GM19455 (cell line): ENCODE measurements around the gene TMEM18.

Source experiments
- ATAC-seq: cut with Tn5 transposase; IDR thresholded peaks from one replicate; pipeline ENCODE4 v1.9.1; 2021; ENCODE audit not compliant: unreplicated experiment

The TMEM18 gene

GRCh38 chr2:636641-637405 lies 40.4 kb downstream of the TMEM18 start:
- no peak for ATAC-seq

DNA sequence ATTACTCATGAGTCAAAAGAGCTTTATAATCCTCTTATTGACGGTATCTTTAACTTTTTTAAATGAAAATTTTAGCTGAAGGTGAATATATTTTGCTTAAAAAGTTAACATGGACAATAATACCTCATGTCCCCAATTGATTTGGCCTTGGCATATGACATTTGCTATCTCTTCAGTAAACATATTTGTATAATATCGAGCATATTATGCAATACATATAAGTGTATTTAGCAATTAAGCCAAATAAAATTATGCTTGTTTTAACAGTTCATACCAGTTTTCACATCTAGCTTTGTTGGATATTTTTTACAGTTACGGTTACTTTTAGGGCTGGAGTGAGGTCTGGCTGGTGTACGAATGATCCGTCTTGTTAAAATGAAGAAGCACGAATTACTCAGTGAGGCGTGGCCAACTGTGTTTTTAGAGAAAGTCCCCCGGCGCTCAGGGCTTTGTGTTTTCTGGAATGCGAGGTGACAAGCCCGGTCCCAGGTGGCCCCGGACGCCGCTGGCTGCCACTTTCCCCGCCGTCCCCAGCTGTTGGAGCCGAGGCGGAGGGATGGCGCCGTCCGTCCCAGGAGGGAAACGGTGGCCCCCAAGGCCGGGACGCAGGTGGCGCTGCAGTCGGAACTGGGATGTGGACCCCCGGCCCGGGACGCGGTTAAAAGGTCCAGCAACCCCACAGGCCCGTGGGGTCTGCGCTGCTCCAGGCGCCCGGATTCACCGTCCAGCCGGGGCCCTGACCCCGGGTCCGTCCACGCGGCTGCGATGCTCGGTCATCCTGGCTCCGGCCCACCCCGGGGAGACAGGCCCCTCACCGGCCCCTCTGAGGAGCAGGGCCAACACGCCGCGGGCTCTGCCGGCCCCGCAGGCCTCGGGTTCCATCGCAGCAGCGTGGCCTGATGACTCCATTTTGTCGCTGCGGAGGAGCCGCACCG lies 41.3 kb downstream of the TMEM18 start:
- ATAC-seq = no peak

GRCh38 chr2:634636-635388 lies 42.4 kb downstream of the TMEM18 start:
- ATAC-seq = no peak

DNA sequence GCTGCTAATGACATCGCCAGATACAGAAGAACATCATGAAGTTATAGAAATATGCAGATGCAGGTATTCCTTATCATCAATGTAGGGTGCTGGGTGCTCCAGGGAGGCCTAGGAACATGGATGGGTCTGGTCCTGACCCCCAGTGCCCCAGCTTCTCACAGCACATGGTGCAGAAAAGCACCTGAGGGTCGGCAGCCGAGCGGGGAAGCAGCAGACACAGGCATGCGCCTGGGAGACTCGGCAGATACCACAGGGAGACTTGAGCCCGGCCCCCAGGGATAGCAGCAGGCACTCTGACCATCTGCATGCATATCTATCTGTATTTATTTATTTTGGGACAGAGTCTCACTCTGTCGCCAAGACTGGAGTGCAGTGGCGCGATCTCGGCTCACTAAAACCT lies 43.2 kb downstream of the TMEM18 start:
- ATAC-seq = no peak

GRCh38 chr2:633371-633770 lies 43.8 kb downstream of the TMEM18 start:
- ATAC-seq = no peak

- ATAC-seq = no peak
Observed at GRCh38 chr2:632471-632870, 44.7 kb downstream of the TMEM18 start.

- ATAC-seq = no peak
Observed at GRCh38 chr2:631741-632140, 45.5 kb downstream of the TMEM18 start.

DNA sequence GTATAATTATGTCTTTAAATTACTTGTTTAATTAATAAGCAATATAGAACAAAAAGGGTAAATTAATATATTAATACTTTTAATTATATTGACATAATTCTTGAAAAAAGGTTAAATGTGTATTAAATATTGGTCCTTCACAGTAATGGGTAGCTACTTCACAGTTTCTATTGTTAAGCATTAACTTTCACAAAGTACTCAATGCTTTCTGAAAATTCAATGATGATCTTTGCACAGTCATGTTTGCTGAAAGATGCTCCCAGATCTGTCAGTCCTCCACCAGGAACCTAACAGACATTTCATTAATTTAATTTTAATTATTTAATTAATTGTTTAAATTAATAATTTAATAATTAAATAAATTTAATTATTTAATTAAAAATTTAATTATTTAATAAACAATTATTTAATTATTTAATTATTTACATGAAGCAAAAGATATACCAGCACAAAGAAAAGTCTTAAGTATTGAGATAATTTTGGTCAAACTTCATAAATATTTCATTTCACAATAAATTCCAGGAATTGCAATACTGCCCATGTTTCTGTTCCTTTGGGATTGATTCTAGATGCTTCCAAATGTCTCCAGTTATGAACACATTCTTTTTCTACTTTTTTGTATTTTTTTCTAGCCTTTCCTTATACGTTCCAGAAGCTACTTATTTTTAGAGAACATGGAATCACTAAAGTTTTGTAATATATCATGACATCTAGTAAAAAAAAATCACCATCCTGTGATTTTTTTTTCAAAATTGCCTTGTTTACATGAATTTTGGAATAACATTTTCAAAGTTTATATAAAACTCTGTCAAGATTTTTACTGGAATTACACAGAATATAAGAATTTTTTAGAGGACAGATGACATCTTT lies 46.5 kb downstream of the TMEM18 start:
- ATAC-seq = no peak

DNA sequence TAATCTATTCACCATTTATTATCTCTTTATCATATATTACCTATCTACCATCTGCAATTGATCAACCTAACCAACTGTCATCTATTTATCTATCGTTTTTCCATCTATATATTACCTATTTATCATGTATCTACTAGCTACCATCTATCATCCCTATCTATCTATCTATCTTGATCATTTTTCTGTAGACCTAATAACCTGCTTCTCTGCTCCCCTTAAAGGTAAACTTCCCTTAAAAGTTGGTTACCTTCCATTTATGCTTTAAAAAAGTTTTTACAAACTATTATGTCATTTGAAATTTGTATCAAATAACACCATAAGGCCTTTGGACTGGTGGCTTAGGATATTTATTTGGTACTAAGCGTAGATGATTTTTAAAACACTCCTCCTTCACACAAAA lies 47.2 kb downstream of the TMEM18 start:
- ATAC-seq = no peak

DNA sequence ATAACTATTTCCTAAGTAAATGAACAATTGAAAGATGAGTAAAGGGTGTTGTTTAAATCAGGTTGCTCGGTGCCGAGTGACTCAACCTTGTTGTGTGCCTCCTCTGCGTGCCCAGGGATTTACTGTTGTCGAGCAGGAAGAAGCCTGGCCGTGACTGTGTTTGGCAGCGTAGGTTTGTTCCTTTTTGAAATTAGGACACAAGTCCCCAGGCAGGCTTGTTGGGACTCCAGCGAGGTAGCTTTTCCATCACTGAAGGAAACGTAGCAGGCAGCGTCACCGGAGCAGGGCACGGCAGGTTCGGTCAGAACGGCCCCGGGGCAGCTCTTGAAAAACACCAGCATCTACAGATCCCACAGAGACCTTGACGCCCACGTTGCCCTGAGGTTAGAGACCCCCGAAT lies 48.6 kb downstream of the TMEM18 start:
- ATAC-seq = no peak

DNA sequence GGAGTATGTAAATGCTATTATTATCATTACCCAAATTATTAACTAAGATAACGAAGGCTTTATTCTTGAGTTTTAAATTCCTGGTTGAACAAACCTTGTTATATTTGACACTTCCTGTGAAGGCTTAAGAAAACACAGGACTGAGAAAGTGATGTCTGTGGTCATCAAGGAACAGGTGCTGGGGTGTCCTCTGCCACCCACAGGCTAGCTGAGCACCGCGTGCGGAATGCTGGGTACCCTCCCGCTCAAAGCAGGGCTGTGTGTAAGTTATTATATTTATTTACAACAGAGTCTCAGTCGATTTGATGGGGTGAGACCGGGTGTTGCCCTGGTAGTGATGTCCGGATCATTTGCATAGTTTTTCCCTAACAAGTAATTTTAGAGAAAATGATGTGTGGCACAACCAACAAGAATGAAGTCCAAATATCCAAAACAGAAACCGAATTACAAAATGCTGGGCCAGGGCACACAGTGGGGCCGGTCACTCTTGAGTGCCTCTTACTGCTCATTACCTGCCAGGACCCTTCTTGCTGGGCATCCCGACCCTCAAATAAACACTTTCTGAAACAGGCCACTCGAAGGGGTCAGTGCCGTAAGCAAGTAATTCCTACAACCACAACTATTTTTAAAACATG lies 49.2 kb downstream of the TMEM18 start:
- ATAC-seq = no peak

GRCh38 chr2:627340-627709 lies 49.9 kb downstream of the TMEM18 start:
- no peak for ATAC-seq

DNA sequence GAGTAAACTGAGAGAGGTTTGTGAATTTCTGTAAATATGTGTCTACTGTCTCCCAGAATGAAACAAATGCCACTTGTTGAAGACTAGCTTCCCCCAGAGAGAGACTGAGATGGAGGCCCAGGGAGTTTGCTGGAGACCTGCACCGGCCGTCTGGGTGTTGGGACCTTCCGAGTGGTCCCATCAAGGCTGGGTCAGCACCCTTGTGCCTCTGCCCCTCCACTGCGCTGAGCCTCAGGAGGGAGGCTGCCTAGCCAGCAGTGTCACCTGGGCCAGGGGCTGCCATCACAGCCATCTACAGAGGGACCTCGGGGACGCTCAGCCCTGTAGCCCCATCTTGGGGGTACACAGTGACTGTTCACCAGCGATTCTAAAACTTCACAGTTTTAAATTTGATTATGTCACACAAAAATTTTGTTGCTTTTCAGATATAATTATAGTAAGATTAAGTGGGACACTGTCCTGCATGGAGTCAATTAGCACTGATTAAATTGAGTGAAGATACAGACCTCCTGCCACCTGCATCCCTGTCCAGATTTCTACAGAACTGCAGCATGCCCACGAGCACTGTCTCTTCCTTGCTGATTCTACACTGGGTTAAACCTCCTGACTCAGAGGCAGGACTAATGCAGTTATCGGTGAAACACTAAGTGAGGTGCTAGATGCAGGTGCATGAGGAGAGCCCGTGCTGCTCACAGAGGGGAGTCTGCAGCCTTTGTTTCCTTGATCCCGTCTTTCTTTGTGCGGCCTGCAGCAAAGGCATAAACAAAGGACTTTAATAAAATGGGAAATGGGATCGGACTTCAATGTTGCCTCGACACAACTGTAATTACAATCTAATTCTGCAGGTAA lies 50.5 kb downstream of the TMEM18 start:
- no peak for ATAC-seq

- no peak for ATAC-seq
Observed at GRCh38 chr2:625415-626333, 51.5 kb downstream of the TMEM18 start.

GRCh38 chr2:624551-625347 lies 52.5 kb downstream of the TMEM18 start:
- ATAC-seq = no peak

DNA sequence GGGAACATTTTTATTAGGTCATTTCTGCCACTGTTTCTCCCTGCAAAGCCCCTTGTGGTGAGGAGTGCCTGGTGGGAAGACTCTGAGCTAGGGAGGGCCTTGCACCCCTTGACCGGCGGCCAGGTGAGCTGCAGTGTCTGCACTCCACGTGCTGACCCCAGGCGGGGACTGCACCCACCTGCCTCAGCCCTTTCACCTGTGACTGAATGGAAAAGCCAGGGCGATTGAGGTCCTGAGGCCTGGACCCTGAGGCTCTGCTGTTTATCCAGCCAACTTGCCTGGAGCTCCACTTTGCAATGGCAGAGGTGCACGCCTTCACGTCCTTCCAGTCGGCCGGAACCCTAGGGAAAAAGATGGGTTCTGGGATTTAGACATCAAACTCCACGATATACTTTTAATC lies 53.1 kb downstream of the TMEM18 start:
- no peak for ATAC-seq
